Body of pancreas (tissue), 4 donors: ENCODE results near the gene MICU1.

Experiments
- CTCF ChIP-seq, 7 experiments: fragments of 450-650 bp in 4 of 7; fragments of 200-600 bp in 3 of 7; sonication (generic) in 3 of 7; IDR thresholded peaks; one replicate each; pipeline ENCODE4 v1.5.1; 2016 to 2019; ENCODE audit warnings: antibody characterized with exemption in 7 of 7
- POLR2A ChIP-seq, 3 donors: fragments of 450-650 bp; IDR thresholded peaks; one replicate each; pipeline ENCODE4 v1.6.1; 2016; ENCODE audit warnings: antibody characterized with exemption in 3 of 3, mild to moderate bottlenecking in 2 of 3

- no peak for TF ChIP-seq CTCF (IDR thresholded peaks at IDR 0.05)
- no peak for TF ChIP-seq POLR2A (IDR thresholded peaks at IDR 0.05)
These were observed 218.4 kb downstream of the MICU1 start for GRCh38 chr10:72407471-72407870.
